ENCODE results near the gene MERTK.

GRCh38 chr2:112077814-112078213 is 179.4 kb downstream of the MERTK start:
- TF ChIP-seq CTCF (conservative IDR thresholded peaks at IDR 0.05) (no peak), ZFX (IDR thresholded peaks at IDR 0.05) (no peak)

Measured in C4-2B (cell line).